ENCODE measurements around the gene TMEM82. TPM values are rescaled to one million over a fixed set of nuclear protein-coding genes. Genes with fewer than 3 reads are reported as not detected.

TMEM82 gene
- total RNA-seq, 1 donor from 2014 or later = not detected

DNA sequence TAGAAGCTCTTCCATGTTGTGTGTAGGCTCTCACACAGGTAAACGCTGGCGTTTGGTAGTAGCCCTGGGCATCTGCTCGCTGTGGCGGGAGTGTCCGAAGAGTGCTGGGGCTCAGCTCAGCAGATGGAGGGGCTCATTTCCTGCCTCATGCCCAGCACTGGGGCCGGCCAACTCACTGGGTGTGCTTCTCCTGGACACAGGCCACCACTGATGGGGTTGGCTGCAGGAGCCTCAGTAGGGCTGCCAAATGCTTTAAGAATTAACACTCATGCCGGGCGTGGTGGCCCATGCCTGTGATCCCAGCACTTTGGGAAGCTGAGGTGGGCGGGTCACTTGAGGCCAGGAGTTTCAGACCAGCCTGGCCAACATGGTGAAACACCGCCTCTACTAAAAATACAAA, 44.3 kb downstream of the TMEM82 start:
- DNase-seq (ENCODE audit: low read depth) = no peak

DNA sequence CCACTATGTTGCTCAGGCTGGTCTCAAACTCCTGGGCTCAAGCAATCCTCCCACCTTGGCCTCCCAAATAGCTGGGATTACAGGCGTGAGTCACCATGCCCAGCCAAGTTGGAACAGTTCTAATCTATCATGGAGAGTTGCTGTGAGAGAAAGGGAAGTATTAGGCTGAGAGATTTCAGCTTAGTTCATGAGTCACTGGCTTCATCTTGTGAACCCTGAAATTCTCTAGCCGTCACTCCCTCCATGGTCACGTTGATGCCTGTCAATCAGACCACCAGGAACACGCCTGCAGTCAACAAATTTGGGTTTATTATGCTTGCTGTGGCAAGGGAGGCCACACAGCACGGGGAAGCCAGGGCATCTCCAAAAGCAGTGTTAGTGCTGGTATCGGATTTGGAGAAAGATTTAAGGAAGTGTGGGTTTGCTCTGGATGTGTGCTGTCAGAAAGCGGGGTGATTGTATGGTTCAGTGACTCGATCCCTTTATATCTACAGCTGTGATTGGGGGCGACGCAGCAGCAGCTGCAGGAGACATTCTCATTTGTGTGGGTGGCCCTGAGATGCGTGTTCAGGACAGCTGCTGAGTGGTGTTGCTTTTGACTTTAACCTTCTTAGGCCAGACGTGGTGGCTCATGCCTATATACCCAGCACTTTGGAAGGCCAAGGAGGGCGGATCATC, 46.5 kb downstream of the TMEM82 start:
- DNase-seq (ENCODE audit: low read depth) = peak; percentile 41

DNA sequence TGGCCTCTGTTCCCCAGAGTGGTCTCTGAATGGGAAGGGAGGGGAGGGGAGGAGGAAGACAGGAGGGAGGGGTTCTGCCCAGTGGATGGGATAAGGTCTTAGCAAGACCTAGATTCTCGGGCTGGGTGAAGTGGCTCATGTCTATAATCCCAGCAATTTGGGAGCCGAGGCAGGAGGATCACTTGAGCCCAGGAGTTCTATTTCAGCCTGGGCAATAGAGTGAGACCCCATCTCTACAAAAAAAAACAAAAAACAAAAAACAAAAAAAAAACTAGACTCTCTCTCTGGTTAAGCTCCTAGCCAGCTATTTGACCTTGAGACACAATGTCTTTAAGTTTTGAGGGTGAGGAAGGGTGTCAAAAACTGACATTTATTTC, 53.8 kb downstream of the TMEM82 start:
- DNase-seq (ENCODE audit: low read depth) = no peak

Other genes with a start within 250 kb of the TMEM82 start
- gene CASP9, start 218.3 kb upstream of the TMEM82 start, total RNA-seq = 8.7 and 11.5 TPM in 2 replicates
- 9.2 and 25.7 TPM in 2 replicates for gene DNAJC16, start 215.7 kb upstream of the TMEM82 start, total RNA-seq
- 0.99 and 5.6 TPM in 2 replicates for gene AGMAT, start 157.4 kb upstream of the TMEM82 start, total RNA-seq
- 8.2 and 33.0 TPM in 2 replicates for gene DDI2, start 125.0 kb upstream of the TMEM82 start, total RNA-seq
- gene PLEKHM2, start 58.2 kb upstream of the TMEM82 start, total RNA-seq = 46.4 and 77.7 TPM in 2 replicates
- 0.50 TPM in 1 of 2 replicates, not detected in the other for gene SLC25A34, start 6.2 kb upstream of the TMEM82 start, total RNA-seq
- gene FBLIM1, start 16.3 kb downstream of the TMEM82 start, total RNA-seq = 213 and 231 TPM in 2 replicates
- 1.5 and 2.8 TPM in 2 replicates for gene UQCRHL, start 65.2 kb downstream of the TMEM82 start, total RNA-seq
- 18.6 and 45.6 TPM in 2 replicates for gene SPEN, start 105.2 kb downstream of the TMEM82 start, total RNA-seq
- gene ZBTB17, start 233.6 kb downstream of the TMEM82 start, total RNA-seq = 30.4 and 31.9 TPM in 2 replicates

Measured in renal cortical epithelial cell (primary cell).